Transverse colon (tissue), 4 donors: ENCODE measurements around the gene ELFN1.

Source experiments
- CTCF ChIP-seq, 5 experiments: fragments of 200-600 bp in 3 of 5; fragments of 450-650 bp in 2 of 5; sonication (generic) in 3 of 5; IDR thresholded peaks; 1 replicate in 2 of 5; 2 replicates in 3 of 5; pipeline ENCODE4 v1.5.1; 2016 to 2017; ENCODE audit warnings: antibody characterized with exemption in 5 of 5, inconsistent platforms in 3 of 5, mild to moderate bottlenecking in 2 of 5, moderate library complexity in 1 of 5
- POLR2A ChIP-seq: fragments of 450-650 bp; IDR thresholded peaks from one replicate; pipeline ENCODE4 v1.6.1; 2016; ENCODE audit warnings: antibody characterized with exemption, mild to moderate bottlenecking, moderate library complexity
- POLR2AphosphoS5 ChIP-seq, 3 donors: sonication (generic); formaldehyde crosslinking; IDR thresholded peaks; one replicate each; pipeline ENCODE4 v1.6.1; 2016; ENCODE audit warnings: antibody characterized with exemption in 3 of 3

GRCh38 chr7:1678081-1678543 is 8.0 kb downstream of the ELFN1 start:
- no peak for TF ChIP-seq CTCF (IDR thresholded peaks at IDR 0.05)
- TF ChIP-seq POLR2AphosphoS5 (IDR thresholded peaks at IDR 0.05): no peak
- no peak for TF ChIP-seq POLR2A
